DND-41 (cell line): Measurements from ENCODE around the gene DPP7.

ENCODE experiments used
- ATAC-seq: fragments of 200-7000 bp; cut with Tn5 transposase; 3 replicates; pipeline ENCODE4 v1.9.1; 2021; ENCODE audit warnings: low read depth; ENCODE audit not compliant: insufficient read depth
- DNase-seq: peaks from one replicate; pipeline ENCODE4 v3.0.0-alpha.2; 2020
- H2AFZ ChIP-seq: 2 replicates; pipeline ENCODE4 v1.6.0; 2012; ENCODE audit warnings: low read depth, low read length
- H3K27ac ChIP-seq: 2 replicates; pipeline ENCODE4 v1.5.1; 2012; ENCODE audit warnings: low read length, inconsistent platforms
- H3K27me3 ChIP-seq: fragments of 200-600 bp; sonication (generic); 2 replicates; pipeline ENCODE4 v1.6.0; 2012; ENCODE audit warnings: low read length, mild to moderate bottlenecking, inconsistent platforms; ENCODE audit not compliant: insufficient read depth, poor library complexity
- H3K36me3 ChIP-seq: 2 replicates; pipeline ENCODE4 v1.5.1; 2012; ENCODE audit warnings: low read length, inconsistent platforms; ENCODE audit not compliant: insufficient read depth
- H3K4me1 ChIP-seq: 2 replicates; pipeline ENCODE4 v1.5.1; 2012; ENCODE audit warnings: mild to moderate bottlenecking, low read length; ENCODE audit not compliant: insufficient read depth
- H3K4me2 ChIP-seq: 2 replicates; pipeline ENCODE4 v1.6.0; 2012; ENCODE audit warnings: mild to moderate bottlenecking, moderate library complexity, low read length, inconsistent platforms; ENCODE audit not compliant: insufficient read depth
- H3K4me3 ChIP-seq, 2 experiments: fragments of 200-600 bp in 1 of 2; shearing (Covaris generic) in 1 of 2; 2 replicates each; pipeline ENCODE4 v1.5.1; 2012 to 2016; ENCODE audit warnings: inconsistent platforms in 2 of 2, low read length in 2 of 2, mild to moderate bottlenecking in 2 of 2, low read depth in 1 of 2, moderate library complexity in 1 of 2
- H3K79me2 ChIP-seq: 2 replicates; pipeline ENCODE4 v1.6.0; 2012; ENCODE audit warnings: low read length, inconsistent platforms; ENCODE audit not compliant: insufficient read depth
- H3K9ac ChIP-seq: 2 replicates; pipeline ENCODE4 v1.6.0; 2012; ENCODE audit warnings: low read depth, mild to moderate bottlenecking, inconsistent platforms, low read length, moderate library complexity
- H3K9me3 ChIP-seq: 2 replicates; pipeline ENCODE4 v1.5.1; 2012; ENCODE audit warnings: low read length, moderate library complexity, mild to moderate bottlenecking, inconsistent platforms; ENCODE audit not compliant: insufficient read depth, severe bottlenecking
- H4K20me1 ChIP-seq: 2 replicates; pipeline ENCODE4 v1.6.0; 2012; ENCODE audit warnings: low read length; ENCODE audit not compliant: insufficient read depth
- EZH2 ChIP-seq: IDR thresholded peaks from 3 replicates; pipeline ENCODE4 v1.6.1; 2012; ENCODE audit warnings: borderline replicate concordance, low read depth, mild to moderate bottlenecking, moderate library complexity, low read length, inconsistent platforms; ENCODE audit not compliant: severe bottlenecking
- TF ChIP-seq, protein P1 (sequence below): IDR thresholded peaks from 2 replicates; pipeline ENCODE4 v1.5.1; 2012; ENCODE audit warnings: borderline replicate concordance, low read length, moderate library complexity, mild to moderate bottlenecking; ENCODE audit not compliant: poor library complexity, severe bottlenecking; ENCODE audit errors: extremely low read depth

DPP7 gene

DNA sequence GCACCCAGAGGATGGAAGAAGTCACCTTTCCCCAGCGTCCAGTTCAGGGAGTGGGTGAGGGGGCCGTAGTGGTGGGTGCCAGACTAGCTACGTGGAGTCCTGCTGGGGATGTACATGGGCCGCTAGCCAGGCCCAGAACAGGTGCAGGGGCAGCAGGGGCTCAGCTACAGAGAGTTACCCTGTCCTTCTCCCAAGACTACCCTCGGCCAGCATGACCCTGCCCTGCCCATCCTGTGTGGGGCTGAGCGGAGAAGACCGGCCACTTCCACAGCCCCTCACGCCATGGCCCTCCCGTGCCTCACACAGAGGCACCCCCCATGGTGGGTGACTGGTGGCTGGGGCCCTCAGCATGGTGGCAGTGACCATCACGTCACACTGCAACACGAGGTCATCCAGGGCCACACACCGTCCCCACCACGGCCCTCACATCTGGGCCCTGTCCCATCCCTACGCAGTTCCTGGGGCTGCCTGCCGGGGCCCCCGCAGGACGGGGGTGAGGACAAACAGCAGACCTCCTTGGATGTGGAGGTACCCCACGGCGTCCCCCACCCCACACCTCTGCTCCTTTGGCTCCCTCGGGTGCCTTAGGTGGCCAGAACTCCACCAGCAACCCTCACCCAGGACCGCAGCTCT lies 977 bp upstream of the DPP7 start:
- Histone ChIP-seq H3K4me3 (peak overlapping the region in 1 of 2 experiments; percentile 66; a peak in 2 of 4 replicates), H3K9ac (peak overlapping the region; percentile 78), H3K4me2 (peak overlapping the region; percentile 94), H2AFZ (peak overlapping the region; percentile 88), H3K27ac (0 out of 2 replicates have a peak overlapping the region, but pooled peaks have one; percentile 69), H3K27me3 (no peaks in the 10 kb centered on the region), H3K4me1 (peaks cover 26% of the 10 kb centered on the region), H3K9me3 (no peaks in the 10 kb centered on the region), H3K79me2 (peaks cover 17% of the 10 kb centered on the region), H4K20me1 (0 out of 2 replicates have a peak, but pooled peaks cover 3% of the 10 kb centered on the region), H3K36me3 (peaks cover 26% of the 10 kb centered on the region)
- ATAC-seq (no peak), DNase-seq (no peak)
- no peak for TF ChIP-seq EZH2
- TF ChIP-seq, protein P1, sequence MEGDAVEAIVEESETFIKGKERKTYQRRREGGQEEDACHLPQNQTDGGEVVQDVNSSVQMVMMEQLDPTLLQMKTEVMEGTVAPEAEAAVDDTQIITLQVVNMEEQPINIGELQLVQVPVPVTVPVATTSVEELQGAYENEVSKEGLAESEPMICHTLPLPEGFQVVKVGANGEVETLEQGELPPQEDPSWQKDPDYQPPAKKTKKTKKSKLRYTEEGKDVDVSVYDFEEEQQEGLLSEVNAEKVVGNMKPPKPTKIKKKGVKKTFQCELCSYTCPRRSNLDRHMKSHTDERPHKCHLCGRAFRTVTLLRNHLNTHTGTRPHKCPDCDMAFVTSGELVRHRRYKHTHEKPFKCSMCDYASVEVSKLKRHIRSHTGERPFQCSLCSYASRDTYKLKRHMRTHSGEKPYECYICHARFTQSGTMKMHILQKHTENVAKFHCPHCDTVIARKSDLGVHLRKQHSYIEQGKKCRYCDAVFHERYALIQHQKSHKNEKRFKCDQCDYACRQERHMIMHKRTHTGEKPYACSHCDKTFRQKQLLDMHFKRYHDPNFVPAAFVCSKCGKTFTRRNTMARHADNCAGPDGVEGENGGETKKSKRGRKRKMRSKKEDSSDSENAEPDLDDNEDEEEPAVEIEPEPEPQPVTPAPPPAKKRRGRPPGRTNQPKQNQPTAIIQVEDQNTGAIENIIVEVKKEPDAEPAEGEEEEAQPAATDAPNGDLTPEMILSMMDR = no peak

DNA sequence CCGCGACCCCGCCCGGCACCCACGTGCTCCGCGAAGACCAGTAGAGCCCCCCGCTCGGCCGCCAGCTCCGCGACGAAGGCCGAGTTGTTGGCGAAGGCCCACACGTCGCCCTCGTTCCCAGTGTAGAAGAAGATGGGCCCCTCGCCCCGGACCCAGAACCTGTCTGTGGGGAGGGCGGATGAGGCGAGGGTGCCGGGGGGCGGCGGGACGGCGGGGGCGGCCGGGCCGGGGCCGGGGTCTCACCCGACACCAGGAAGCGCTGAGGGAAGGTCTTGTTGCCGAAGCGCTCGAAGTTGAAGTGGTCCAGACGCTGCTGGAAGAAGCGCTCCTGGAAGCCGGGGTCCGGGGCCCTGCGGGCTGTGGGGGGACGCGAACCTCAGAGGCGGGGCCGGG lies 317 bp downstream of the DPP7 start:
- no peak for DNase-seq

DNA sequence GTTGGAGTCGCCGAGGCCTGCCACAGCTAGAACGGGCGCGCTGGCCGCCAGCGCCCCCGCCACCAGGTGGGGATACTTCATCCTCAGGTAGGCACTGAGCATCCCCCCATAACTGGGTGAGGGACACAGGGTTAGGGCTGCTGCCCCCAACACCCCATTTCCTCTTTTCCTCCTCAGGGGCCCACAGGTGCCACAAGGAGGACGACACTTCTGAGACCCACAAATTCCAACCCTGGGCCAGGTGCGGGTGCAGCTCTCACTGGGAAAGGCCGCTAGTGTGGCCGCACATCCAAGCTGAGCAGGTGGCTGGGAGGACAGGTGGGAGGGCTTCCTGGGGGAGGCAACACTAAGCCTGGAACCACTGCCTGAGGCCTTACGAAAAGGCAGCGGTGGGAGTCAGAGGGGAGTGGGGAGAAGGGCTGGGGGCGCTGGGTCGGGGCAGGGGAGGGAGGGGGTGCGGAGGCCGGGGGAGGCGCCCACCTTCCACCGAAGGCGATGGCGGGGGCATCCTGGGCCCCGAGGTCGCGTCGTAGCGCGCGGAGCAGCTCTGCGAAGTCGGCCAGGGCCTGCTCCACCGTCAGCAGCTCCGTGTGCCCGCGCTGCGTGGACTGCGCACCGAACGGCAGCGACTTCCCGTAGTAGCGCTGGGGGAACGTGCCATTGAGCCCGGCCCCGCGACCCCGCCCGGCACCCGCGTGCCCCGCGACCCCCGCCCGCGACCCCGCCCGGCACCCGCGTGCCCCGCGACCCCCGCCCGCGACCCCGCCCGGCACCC lies 961 bp downstream of the DPP7 start:
- DNase-seq = no peak
- peak overlapping the region; percentile 26; the same call in 1 of the 2 replicates for H3K9ac ChIP-seq
- peak overlapping the region; percentile 61 for H3K4me2 ChIP-seq
- H3K9me3 ChIP-seq = no peaks in the 10 kb centered on the region
- no peak for ATAC-seq
- no peaks in the 10 kb centered on the region for H3K27me3 ChIP-seq
- 0 out of 2 replicates have a peak, but pooled peaks cover 8% of the 10 kb centered on the region for H4K20me1 ChIP-seq
- no peak overlapping the region for H2AFZ ChIP-seq
- peaks cover 46% of the 10 kb centered on the region for H3K36me3 ChIP-seq
- peaks cover 24% of the 10 kb centered on the region for H3K4me1 ChIP-seq
- H3K4me3 ChIP-seq = peak overlapping the region in 1 of 2 experiments; percentile 53; a peak in 2 of 4 replicates
- peaks cover 17% of the 10 kb centered on the region for H3K79me2 ChIP-seq
- no peak for TF ChIP-seq EZH2
- TF ChIP-seq, protein P1 = no peak
- no peak overlapping the region for H3K27ac ChIP-seq

More for the DNA sequence above, 317 bp downstream of the DPP7 start:
- Histone ChIP-seq H3K4me3 (peak overlapping the region; percentile 63 to 66; a peak in 3 of 4 replicates), H3K27ac (peak overlapping the region; percentile 56; the same call in 1 of the 2 replicates), H3K9me3 (no peaks in the 10 kb centered on the region), H3K36me3 (peaks cover 39% of the 10 kb centered on the region), H3K79me2 (peaks cover 17% of the 10 kb centered on the region), H3K27me3 (no peaks in the 10 kb centered on the region), H2AFZ (peak overlapping the region; percentile 88; the same call in 1 of the 2 replicates), H3K9ac (peak overlapping the region; percentile 78), H4K20me1 (0 out of 2 replicates have a peak, but pooled peaks cover 7% of the 10 kb centered on the region), H3K4me2 (peak overlapping the region; percentile 94), H3K4me1 (peaks cover 26% of the 10 kb centered on the region)
- TF ChIP-seq, protein P1 = no peak
- no peak for TF ChIP-seq EZH2
- ATAC-seq = peak; percentile 13
